Brain microvascular endothelial cell (primary cell): ENCODE data around the gene DACT3.
"Not testable (repeated sequence)": the region's sequence is repeated elsewhere in the genome, so short reads cannot be mapped to it uniquely, and the experiment has no call there.

Source experiments
- DNase-seq: peaks from one replicate; pipeline ENCODE4 v3.0.0-alpha.2; 2020
- H3K27ac ChIP-seq: fragments of 250-450 bp; sonication (Bioruptor Pico); 2 replicates; pipeline ENCODE4 v1.5.1; 2020; ENCODE audit warnings: mild to moderate bottlenecking, moderate library complexity
- H3K27me3 ChIP-seq: fragments of 250-450 bp; sonication (Bioruptor Pico); replicated peaks from 2 replicates; pipeline ENCODE4 v1.5.1; 2020; ENCODE audit warnings: mild to moderate bottlenecking
- H3K36me3 ChIP-seq: fragments of 250-450 bp; sonication (Bioruptor Pico); replicated peaks from 2 replicates; pipeline ENCODE4 v1.5.1; 2020; ENCODE audit warnings: mild to moderate bottlenecking
- H3K4me3 ChIP-seq: 2 replicates; pipeline ENCODE4 v1.5.1; 2011; ENCODE audit warnings: low read depth, mild to moderate bottlenecking, control low read depth, low read length, moderate library complexity
- CTCF ChIP-seq: IDR thresholded peaks from 2 replicates; pipeline ENCODE4 v1.5.1; 2011; ENCODE audit warnings: low read depth, mild to moderate bottlenecking, moderate library complexity, low read length, control low read depth, inconsistent platforms; ENCODE audit errors: missing control alignments
- in situ Hi-C: cut with HindIII; loops from 2 replicates; pipeline ENCODE4 v1.10.0; 2017; ENCODE audit warnings: low sequenced_read_pairs, low pct_ligation_motif_present

Gene DACT3

GRCh38 chr19:46629546-46630025 is 31.4 kb downstream of the DACT3 start:
- H3K27ac ChIP-seq: no peak overlapping the region
- no peaks in the 10 kb centered on the region for H3K36me3 ChIP-seq
- no peaks in the 10 kb centered on the region for H3K27me3 ChIP-seq
- TF ChIP-seq CTCF: no peak
- no peak overlapping the region for H3K4me3 ChIP-seq
- in situ Hi-C loops: no loop called here
- no peak for DNase-seq

- H3K36me3 ChIP-seq, H3K27me3 ChIP-seq, in situ Hi-C loops, DNase-seq, H3K27ac ChIP-seq, H3K4me3 ChIP-seq: not testable (repeated sequence)
These were observed 32.0 kb downstream of the DACT3 start for GRCh38 chr19:46628970-46629369.

- no peak for TF ChIP-seq CTCF
- no peak overlapping the region for H3K27ac ChIP-seq
- DNase-seq: no peak
- no peaks in the 10 kb centered on the region for H3K36me3 ChIP-seq
- no peaks in the 10 kb centered on the region for H3K27me3 ChIP-seq
- H3K4me3 ChIP-seq: no peak overlapping the region
- in situ Hi-C loops: no loop called here
These were observed 34.5 kb downstream of the DACT3 start for GRCh38 chr19:46626446-46626845.

- in situ Hi-C loops: no loop called here
- no peaks in the 10 kb centered on the region for H3K36me3 ChIP-seq
- H3K4me3 ChIP-seq: no peak overlapping the region
- no peak for TF ChIP-seq CTCF
- DNase-seq: no peak
- no peaks in the 10 kb centered on the region for H3K27me3 ChIP-seq
- H3K27ac ChIP-seq: no peak overlapping the region
These were observed 35.3 kb downstream of the DACT3 start for GRCh38 chr19:46625731-46626130.

- Histone ChIP-seq H3K4me3 (no peak within 1 kb of the TSS), H3K36me3 (no peaks in the 10 kb centered on the region), H3K27ac (no peak within 1 kb of the TSS), H3K27me3 (no peaks in the 10 kb centered on the region)
- in situ Hi-C loops: no loop called here
- peak; percentile 21 for TF ChIP-seq CTCF
- DNase-seq: peak; percentile 29
These were observed 35.9 kb downstream of the DACT3 start, which contains the start of gene PTGIR for GRCh38 chr19:46624958-46625661. PTGIR (minus strand) TSS chr19:46625089; CDS start chr19:46624225, 864 bp downstream.

- H3K27me3 ChIP-seq: no peaks in the 10 kb centered on the region
- no peak for DNase-seq
- H3K27ac ChIP-seq: no peak overlapping the region
- no peak overlapping the region for H3K4me3 ChIP-seq
- in situ Hi-C loops: no loop called here
- no peaks in the 10 kb centered on the region for H3K36me3 ChIP-seq
- TF ChIP-seq CTCF: no peak
These were observed 37.0 kb downstream of the DACT3 start for GRCh38 chr19:46623915-46624502.
